Adrenal gland (tissue), 12 donors: ENCODE data around the gene AREG. TPM values are rescaled to one million over a fixed set of nuclear protein-coding genes. Genes with fewer than 3 reads are reported as not detected.

ENCODE experiments used
- DNase-seq, 7 donors: peaks; one replicate each; pipeline ENCODE4 v3.0.0-alpha.2; 2019 to 2020
- H3K27ac ChIP-seq, 5 donors: fragments of 200-600 bp; sonication (generic) in 4 of 5; 1 replicate in 3 of 5; 2 replicates in 2 of 5; pipeline versions ENCODE4 v1.5.1 to v1.8.0; 2016 to 2020; ENCODE audit warnings: mild to moderate bottlenecking in 1 of 5
- H3K27me3 ChIP-seq: fragments of 200-600 bp; 2 replicates; pipeline ENCODE4 v1.8.0; 2021
- H3K36me3 ChIP-seq, 2 donors: fragments of 200-600 bp; replicated peaks in 1 of 2; 1 replicate in 1 of 2; 2 replicates in 1 of 2; pipeline versions ENCODE4 v1.5.1 to v1.8.0; 2018 to 2022
- H3K4me1 ChIP-seq, 2 donors: fragments of 200-600 bp; replicated peaks in 1 of 2; 1 replicate in 1 of 2; 2 replicates in 1 of 2; pipeline versions ENCODE4 v1.5.1 to v1.8.0; 2018 to 2021
- H3K4me3 ChIP-seq, 4 donors: fragments of 200-600 bp; sonication (generic) in 3 of 4; one replicate each; pipeline ENCODE4 v1.5.1; 2016 to 2018
- H3K9me3 ChIP-seq, 3 donors: fragments of 200-600 bp; sonication (generic) in 1 of 3; replicated peaks in 1 of 3; 1 replicate in 2 of 3; 2 replicates in 1 of 3; pipeline versions ENCODE4 v1.5.1 to v1.8.0; 2016 to 2021
- CTCF ChIP-seq, 6 experiments: fragments of 450-650 bp in 4 of 6; fragments of 200-600 bp in 2 of 6; sonication (generic) in 1 of 6; IDR thresholded peaks; 1 replicate in 5 of 6; 2 replicates in 1 of 6; pipeline versions ENCODE4 v1.5.1 to v1.8.0; 2016 to 2021; ENCODE audit warnings: antibody characterized with exemption in 6 of 6, mild to moderate bottlenecking in 2 of 6, moderate library complexity in 1 of 6
- POLR2A ChIP-seq, 2 donors: fragments of 450-650 bp; IDR thresholded peaks; one replicate each; pipeline ENCODE4 v1.6.1; 2017; ENCODE audit warnings: antibody characterized with exemption in 2 of 2, mild to moderate bottlenecking in 2 of 2, moderate library complexity in 1 of 2
- WGBS, 4 donors: extraction: QIAGEN DNeasy Blood & Tissue Kit in 2 of 4; methylation state at CpG; one replicate each; pipeline versions ENCODE4 v1.1.5 to v1.1.7; 2013 to 2017; 5-methylcytosine and 5-hydroxymethylcytosine counted together
- intact Hi-C, 2 donors: fragments of 100-400 bp; cut with DNase I; formaldehyde crosslinking; loops; one replicate each; pipeline versions ENCODE4 v1.14.1 to v1.15.0; 2022 to 2023
- polyA plus RNA-seq, 3 donors: library from polyadenylated mRNA; stranded (reverse); fragments of 200-250 nt in 2 of 3; fragments of 350-450 nt in 1 of 3; fragmentation: Illumina TruSeq in 1 of 3; extraction: RNeasy Lipid Tissue Mini Kit (QIAGEN cat#74804) in 1 of 3; gene quantifications; one replicate each; pipeline ENCODE4 v1.2.3, GENCODE V29; 2013 to 2014
- total RNA-seq, 9 donors: library from RNA; depleted of rRNA in 4 of 9; stranded (reverse); fragments of >200 nt in 4 of 9; fragments of 120-200 nt in 1 of 9; fragmentation: NEBNext Ultra II Directional in 1 of 9; extraction: Animal tissue kit (Norgen Biotek cat#: 25700) in 1 of 9; gene quantifications; one replicate each; pipeline versions ENCODE4 v1.1.0 to v1.2.4, GENCODE V29; 2013 to 2023
- donor health status: healthy with polysubstance abuse.
- donor health status: Bipolar disorder and iron deficiency.
- donor health status: DM: yes; HTN: yes; CAD: no.
- donor health status: DM: no; HTN: no; CAD: no.
- donor health status: DM: no; HTN: no; CAD: no.
- donor health status: DM: yes; HTN: yes; CAD: no.

AREG gene
- total and polyA plus RNA-seq, 12 donors: 0.32 to 4.8 (median 0.98) TPM; not detected in 3

GRCh38 chr4:74433541-74434172 is 11.3 kb upstream of the AREG start:
- Histone ChIP-seq H3K9me3 (no peaks in the 10 kb centered on the region), H3K4me3 (no peak overlapping the region), H3K4me1 (no peaks in the 10 kb centered on the region), H3K36me3 (no peaks in the 10 kb centered on the region), H3K27ac (no peak overlapping the region), H3K27me3 (no peaks in the 10 kb centered on the region)
- intact Hi-C loops: no loop called here
- TF ChIP-seq POLR2A (IDR thresholded peaks at IDR 0.05) (no peak), CTCF (IDR thresholded peaks at IDR 0.05) (no peak)
- 65 to 77% (median 71%) methylated on average over 7 of the region's 7 CpGs for WGBS, 4 donors
- no peak for DNase-seq

GRCh38 chr4:74435296-74435695 is 9.6 kb upstream of the AREG start:
- H3K4me3 ChIP-seq: no peak overlapping the region
- no peaks in the 10 kb centered on the region for H3K27me3 ChIP-seq
- H3K36me3 ChIP-seq: no peaks in the 10 kb centered on the region
- WGBS, 4 donors: 85 to 94% (median 89%) methylated on average over 1 of the region's 1 CpG
- H3K27ac ChIP-seq: no peak overlapping the region
- no peaks in the 10 kb centered on the region for H3K4me1 ChIP-seq
- no peaks in the 10 kb centered on the region for H3K9me3 ChIP-seq
- no peak for DNase-seq
- intact Hi-C loops: no loop called here
- TF ChIP-seq CTCF (IDR thresholded peaks at IDR 0.05) (no peak), POLR2A (IDR thresholded peaks at IDR 0.05) (no peak)

GRCh38 chr4:74437866-74438265 is 7.1 kb upstream of the AREG start:
- H3K36me3 ChIP-seq: no peaks in the 10 kb centered on the region
- H3K9me3 ChIP-seq: no peaks in the 10 kb centered on the region
- H3K4me3 ChIP-seq: no peak overlapping the region
- no peak for TF ChIP-seq POLR2A (IDR thresholded peaks at IDR 0.05)
- no peak for TF ChIP-seq CTCF (IDR thresholded peaks at IDR 0.05)
- 79 to 94% (median 83%) methylated on average over 3 of the region's 3 CpGs for whole genome bisulfite sequencing, 4 donors
- H3K4me1 ChIP-seq: no peaks in the 10 kb centered on the region
- no peak for DNase-seq
- no peaks in the 10 kb centered on the region for H3K27me3 ChIP-seq
- H3K27ac ChIP-seq: no peak overlapping the region
- intact Hi-C loops: no loop called here

GRCh38 chr4:74438661-74439060 is 6.3 kb upstream of the AREG start:
- DNase-seq: no peak
- H3K4me3 ChIP-seq: no peak overlapping the region
- no peaks in the 10 kb centered on the region for H3K36me3 ChIP-seq
- H3K27ac ChIP-seq: no peak overlapping the region
- no peaks in the 10 kb centered on the region for H3K4me1 ChIP-seq
- 57 to 91% (median 83%) methylated on average over 1 of the region's 1 CpG for WGBS, 4 donors
- H3K9me3 ChIP-seq: no peaks in the 10 kb centered on the region
- intact Hi-C loops: no loop called here
- TF ChIP-seq POLR2A (IDR thresholded peaks at IDR 0.05): no peak
- TF ChIP-seq CTCF (IDR thresholded peaks at IDR 0.05): no peak
- no peaks in the 10 kb centered on the region for H3K27me3 ChIP-seq
